Amygdala (tissue), 56 donors: ENCODE results near the gene CHRNB1.

Source experiments
- DNase-seq, 56 donors: peaks; one replicate each; lab custom pipeline; 2025; lab: John Stamatoyannopoulos, UW

Gene CHRNB1

DNA sequence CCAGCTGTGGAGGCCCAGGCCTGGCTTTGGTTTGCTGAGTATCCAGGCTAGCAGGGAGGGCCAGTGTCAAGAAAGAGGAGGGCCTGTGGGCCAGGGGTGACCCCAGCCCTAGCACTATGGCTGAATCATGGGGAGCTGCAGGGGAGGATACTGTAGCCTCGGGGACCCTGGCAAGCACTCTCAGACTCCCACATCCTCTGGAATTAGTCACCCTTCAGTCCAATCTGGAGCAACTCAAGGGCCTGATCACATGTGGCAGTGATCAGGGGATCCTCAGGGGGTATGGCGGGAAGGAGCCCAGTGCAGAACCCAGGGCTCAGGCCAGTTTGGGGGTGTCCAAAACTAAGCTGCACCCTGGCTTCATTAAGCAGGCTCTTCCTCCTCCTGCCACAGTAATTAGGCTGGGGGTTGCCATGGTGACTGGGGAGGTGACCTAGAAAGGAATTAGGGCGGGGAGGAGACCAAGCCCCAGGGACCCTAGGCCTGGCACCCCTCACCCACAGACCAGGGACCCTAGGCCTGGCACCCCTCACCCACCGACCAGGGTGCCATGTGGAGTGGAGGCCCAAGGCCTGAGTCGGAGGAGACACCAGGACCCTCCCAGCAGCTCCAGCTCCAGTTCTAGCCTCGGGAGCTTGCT is 31.4 kb upstream of the CHRNB1 start:
- DNase-seq = no peak

DNA sequence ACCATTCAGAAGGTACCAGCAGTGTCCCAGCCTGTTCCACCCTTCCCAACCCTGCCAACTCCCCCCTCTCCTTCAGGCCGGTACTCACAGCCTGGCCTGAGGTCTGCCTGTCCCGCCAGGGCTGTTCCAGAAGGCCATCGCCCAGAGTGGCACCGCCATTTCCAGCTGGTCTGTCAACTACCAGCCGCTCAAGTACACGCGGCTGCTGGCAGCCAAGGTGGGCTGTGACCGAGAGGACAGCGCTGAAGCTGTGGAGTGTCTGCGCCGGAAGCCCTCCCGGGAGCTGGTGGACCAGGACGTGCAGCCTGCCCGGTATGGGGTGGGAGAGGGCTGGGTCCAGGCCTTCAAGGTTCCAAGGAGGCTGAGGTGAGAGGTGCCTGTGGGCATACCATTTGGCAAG is 30.0 kb upstream of the CHRNB1 start:
- no peak for DNase-seq

DNA sequence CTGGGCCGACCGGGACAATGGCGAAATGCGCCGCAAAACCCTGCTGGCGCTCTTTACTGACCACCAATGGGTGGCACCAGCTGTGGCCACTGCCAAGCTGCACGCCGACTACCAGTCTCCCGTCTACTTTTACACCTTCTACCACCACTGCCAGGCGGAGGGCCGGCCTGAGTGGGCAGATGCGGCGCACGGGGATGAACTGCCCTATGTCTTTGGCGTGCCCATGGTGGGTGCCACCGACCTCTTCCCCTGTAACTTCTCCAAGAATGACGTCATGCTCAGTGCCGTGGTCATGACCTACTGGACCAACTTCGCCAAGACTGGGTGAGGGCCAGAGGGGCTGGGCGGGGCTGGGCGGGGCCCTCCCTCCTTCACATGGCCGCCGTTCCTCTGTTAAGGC is 29.1 kb upstream of the CHRNB1 start:
- no peak for DNase-seq

DNA sequence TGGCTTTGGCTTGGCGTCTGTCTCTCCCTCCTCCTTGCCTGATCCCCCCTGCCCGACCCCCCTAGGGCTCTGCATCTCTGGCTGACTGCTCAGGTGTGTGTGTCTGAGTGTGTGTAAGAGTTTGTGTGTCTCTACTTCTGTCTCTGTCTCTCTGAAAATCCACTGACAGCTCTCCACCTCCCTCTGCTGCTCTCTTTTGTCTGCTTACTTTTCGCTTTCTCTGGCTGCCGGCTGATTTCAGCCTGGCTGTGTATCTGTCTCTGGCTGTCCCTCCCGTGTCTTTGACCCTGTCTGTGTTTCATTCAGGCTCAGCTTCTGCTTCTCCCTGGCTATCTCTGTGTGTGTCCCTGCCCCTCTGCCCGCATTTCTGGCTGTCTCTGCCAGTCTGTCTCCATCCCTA is 28.5 kb upstream of the CHRNB1 start:
- no peak for DNase-seq

DNA sequence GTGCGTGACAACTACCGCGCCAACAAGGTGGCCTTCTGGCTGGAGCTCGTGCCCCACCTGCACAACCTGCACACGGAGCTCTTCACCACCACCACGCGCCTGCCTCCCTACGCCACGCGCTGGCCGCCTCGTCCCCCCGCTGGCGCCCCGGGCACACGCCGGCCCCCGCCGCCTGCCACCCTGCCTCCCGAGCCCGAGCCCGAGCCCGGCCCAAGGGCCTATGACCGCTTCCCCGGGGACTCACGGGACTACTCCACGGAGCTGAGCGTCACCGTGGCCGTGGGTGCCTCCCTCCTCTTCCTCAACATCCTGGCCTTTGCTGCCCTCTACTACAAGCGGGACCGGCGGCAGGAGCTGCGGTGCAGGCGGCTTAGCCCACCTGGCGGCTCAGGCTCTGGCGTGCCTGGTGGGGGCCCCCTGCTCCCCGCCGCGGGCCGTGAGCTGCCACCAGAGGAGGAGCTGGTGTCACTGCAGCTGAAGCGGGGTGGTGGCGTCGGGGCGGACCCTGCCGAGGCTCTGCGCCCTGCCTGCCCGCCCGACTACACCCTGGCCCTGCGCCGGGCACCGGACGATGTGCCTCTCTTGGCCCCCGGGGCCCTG is 27.7 kb upstream of the CHRNB1 start:
- DNase-seq = no peak

DNA sequence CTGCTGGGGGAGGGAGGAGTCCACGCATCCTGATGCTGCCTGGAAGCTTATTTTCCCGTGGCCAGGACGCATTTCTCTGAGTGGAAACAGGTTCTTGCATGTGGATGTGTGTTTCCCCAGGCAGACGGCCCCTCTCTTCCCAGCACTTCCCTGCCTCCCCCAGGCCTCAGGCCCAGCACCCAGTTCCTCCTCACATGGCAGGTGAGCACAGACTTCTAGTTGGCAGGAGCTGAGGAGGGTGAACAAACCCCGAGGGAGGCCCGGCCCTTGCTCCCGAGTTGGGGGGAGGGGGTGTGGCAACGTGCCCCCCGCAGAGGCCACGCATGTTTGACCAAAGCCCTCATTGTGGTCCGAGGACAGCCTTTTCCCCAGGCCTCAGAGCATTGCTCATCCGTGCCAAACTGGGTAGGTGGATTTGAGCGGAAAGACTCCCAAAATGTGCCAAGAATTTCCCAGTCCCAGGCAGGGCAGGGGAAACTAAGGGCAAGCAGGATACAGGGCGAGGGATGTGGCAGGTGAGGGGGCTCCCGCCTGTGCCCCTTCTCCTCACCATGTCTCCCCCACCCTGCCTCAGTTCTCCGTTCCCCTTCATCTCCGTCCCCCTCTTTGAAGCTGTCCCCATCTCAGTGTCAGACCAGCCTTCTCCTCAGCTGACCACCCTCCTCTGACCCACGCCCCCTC is 26.2 kb upstream of the CHRNB1 start:
- no peak for DNase-seq

DNA sequence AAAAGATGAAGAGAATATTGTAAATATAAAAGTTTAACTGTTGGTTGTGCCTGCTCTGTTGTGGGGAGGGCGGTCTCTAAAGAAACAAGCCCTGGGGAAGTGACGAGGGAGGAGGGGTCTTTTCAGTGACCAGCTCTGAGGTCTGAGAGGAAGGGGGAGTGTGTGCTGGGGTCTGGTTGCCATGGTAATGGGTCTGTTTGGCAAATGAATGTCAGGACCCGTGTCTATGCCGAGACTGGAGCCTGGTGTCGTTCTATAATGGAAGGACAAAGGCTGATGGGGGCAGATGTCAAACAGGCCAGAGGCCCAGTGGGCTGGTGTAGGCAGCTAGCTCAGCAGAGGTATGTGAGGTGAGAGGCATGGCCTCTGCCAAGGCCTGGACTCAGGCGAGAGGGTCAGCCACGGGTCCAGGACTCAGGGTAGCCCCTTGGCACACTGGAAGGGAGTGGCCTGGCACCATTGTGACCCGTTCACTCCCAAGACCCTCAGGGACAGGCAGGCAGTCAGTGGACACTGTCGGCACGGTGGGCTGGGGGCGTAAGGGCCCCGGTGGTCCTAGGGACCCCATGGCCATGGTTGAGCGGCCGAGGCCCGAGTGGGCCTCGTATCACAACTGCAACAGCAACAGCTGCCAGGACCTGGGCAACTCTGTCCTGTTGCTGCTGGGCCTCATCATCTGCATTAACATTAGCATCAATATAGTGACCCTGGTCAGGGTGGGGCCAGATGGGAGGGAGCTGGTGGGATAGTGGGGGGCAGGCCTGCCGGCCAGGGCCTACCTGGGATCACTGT is 24.8 kb upstream of the CHRNB1 start, which contains the start of gene SPEM1:
TSS of gene SPEM1 (plus strand) at position 506 of the 792 bp plus-strand sequence. CDS start at position 567, 61 bp downstream.
- DNase-seq = no peak

DNA sequence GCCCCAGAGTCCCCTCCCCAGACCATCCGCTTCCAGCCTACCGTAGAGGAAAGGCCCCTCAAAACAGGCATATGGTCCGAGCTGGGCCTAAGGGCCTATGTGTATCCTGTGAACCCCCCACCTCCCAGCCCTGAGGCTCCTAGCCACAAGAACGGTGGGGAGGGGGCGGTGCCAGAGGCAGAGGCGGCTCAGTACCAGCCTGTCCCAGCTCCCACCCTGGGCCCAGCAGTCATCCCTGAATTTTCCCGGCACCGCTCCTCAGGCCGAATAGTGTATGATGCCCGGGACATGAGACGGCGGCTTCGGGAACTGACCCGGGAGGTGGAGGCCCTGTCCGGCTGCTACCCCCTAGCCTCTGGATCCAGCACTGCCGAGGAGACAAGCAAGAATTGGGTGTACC is 23.7 kb upstream of the CHRNB1 start:
- DNase-seq = no peak

DNA sequence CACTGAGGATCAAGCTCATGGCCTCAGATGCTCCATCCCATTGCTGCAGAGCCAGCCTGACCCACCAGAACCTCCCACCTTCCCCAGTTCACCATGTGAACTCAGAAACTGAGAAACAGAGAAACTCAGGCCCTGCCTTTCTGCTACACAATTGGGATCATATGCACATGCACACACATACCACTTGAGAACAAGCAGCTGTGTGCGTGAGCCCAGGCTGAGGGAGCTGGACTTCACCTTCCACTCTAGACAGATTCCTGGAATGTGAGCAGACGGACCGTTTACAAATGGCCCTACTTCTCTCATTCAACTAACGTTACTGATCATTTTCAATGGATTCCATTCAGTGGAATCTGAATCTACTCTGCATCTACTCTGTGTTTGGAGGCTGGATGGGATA is 21.2 kb upstream of the CHRNB1 start:
- no peak for DNase-seq

DNA sequence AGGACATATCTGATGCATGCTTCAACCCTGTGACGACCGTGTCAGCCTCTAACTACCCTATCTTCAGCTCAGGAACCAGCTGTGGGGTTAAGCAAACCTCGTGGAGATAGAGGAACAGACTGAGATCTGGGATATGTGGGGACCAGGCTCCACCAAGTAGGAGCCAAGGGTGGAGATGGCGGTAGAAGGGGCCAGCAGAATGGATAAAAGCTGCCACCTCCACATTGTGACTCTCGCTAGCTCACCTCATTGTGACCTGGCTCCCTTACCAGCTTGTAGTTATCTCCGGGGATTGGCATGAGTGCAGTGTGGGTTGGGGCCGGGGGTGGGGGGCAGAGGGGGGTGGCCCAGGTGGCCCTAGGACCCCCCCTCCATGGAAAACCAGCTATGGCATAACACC is 19.5 kb upstream of the CHRNB1 start, which contains the start of gene SPEM2:
TSS of gene SPEM2 (plus strand) at position 301 of the 400 bp plus-strand sequence. CDS start at position 374, 73 bp downstream.
- DNase-seq = no peak

DNA sequence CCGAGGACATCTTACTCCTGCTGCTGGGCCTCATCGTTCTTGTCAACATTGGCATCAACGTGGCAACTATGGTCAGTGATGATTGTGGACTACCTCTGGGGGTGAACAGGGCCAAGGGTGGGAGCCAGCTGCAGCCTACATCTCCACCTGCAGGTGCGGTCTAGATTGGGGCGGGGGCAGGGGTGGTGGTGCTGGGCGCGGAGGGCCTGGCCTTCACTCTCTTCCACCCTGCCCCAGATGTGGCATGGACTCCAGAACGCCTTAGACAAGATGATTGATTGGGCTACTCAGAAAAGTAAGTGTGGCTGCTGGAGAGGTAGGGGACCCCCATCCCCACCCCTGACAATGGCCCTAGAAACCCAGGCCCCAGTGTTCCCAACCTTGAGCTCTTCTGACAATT is 19.1 kb upstream of the CHRNB1 start:
- no peak for DNase-seq

DNA sequence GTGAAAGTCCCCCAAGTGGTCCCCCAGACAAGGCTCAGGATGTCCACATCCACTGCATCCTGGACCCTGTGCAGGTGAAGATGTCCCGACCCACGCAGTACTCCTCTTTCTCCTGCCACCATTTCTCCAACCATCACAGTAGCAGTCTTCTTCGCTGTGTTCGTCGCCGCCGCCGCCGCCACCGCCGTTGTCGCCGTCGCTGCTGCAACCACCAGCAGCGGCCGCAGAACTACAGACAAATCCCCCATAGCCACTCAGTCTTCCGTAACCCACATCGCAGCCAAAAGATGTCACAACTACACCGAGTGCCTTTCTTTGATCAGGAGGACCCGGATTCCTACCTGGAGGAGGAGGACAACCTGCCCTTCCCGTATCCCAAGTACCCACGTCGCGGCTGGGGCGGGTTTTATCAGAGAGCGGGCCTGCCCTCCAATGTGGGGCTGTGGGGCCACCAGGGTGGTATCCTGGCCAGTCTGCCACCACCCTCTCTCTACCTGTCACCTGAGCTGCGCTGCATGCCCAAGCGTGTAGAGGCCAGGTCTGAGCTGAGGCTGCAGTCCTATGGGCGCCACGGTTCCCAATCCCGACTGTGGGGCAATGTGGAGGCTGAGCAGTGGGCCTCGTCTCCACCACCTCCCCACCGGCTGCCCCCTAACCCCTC is 18.5 kb upstream of the CHRNB1 start:
- DNase-seq = no peak

DNA sequence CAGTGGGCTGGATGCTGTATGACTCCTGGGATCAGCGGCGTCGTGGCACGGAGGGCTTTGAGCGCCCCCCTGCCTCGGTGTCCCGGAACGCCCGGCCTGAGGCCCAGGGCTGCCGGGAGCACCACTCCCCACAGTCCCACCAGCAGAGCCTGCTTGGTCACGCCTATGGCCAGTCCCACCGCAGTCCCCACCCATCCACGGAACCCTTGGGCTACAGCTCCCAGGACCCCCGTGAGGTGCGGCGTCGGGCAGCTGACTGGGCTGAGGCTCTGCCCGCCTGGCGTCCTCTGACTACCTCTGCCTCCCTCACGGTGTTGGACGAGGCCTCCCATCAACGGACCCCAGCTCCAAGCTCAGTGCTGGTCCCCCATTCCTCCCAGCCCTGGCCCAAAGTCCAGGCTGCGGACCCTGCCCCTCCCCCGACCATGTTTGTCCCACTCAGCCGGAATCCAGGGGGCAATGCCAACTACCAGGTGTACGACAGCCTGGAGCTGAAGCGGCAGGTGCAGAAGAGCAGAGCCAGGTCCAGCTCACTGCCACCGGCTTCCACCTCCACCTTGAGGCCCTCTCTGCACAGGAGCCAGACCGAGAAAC is 17.9 kb upstream of the CHRNB1 start:
- DNase-seq = no peak

DNA sequence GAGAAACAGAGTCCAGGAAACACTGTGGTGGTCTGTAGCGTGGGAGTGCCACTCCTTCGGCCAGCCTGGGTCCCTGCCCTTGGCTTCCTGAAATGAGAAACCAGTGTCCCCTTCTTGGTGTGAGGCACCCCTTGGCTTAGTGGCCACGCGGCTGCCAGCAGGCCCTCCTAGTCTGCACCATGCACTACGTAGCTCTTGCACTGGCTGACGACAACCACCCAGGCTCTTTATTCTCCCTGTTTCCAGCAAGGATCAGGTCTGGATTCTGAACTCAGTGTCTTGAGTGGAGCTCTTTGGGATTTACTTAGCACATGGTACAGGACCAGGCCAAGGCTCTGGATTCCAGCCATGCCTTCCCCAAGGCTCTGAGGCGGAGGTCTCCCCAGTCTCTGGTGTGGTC is 17.3 kb upstream of the CHRNB1 start:
- no peak for DNase-seq

DNA sequence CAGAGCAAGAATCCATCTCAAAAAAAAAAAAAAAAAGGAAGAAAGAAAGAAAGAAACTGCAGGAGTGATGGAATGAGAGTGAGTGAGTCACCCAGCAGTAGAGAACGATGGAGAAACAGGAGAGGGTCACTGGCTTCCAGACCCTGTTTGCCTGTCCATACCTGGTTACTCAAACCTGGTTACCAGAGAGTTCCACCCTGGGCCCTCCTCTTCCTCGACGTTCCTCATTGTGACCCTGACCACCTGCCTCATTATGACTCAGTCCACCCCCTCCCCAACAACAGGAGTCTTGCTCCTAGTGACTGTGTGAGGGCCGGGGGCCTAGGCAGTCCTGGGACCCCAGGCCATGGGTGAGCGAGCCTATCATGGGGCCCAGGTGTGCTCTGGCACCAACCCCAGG is 16.3 kb upstream of the CHRNB1 start, which contains the start of gene SPEM3:
TSS of gene SPEM3 (plus strand) at position 301 of the 400 bp plus-strand sequence. CDS start at position 347, 46 bp downstream.
- DNase-seq = no peak

DNA sequence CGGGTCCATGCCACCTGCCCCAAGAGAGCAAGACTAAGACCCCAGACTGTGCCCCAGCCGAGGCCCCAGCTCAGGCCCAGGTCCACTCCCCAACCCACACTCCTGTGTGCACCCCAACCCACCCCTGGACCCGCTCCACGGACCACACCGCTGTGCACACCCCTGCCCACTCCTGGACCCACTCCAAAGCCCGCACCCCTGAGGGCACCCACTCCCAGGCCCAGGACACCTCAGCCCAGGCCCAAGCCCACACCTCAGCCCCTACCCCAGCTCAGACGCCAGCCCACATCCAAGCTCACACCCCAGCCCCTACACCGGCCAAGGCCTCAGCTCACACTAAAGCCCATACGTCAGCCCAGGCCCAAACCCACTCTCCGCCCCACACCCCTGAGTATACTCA is 15.1 kb upstream of the CHRNB1 start:
- DNase-seq = no peak

DNA sequence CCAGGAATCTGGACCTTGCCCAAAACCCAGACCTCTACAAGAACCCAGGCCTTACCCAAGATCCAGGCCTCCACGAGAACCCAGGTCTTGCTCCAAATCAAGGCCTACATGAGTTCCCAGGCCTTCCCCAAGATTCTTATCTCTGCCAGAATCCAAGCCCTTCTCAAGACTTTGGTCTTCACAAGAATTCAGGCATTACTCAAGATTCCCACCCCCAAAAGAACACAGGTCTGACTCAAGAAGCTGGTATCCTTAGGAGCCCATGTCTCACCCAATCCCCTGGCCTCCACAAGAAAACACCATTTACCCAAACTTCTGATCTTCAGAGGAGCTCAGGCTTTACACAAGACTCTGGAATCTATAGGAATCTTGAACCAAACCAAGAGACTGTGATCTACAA is 13.6 kb upstream of the CHRNB1 start:
- DNase-seq = no peak

DNA sequence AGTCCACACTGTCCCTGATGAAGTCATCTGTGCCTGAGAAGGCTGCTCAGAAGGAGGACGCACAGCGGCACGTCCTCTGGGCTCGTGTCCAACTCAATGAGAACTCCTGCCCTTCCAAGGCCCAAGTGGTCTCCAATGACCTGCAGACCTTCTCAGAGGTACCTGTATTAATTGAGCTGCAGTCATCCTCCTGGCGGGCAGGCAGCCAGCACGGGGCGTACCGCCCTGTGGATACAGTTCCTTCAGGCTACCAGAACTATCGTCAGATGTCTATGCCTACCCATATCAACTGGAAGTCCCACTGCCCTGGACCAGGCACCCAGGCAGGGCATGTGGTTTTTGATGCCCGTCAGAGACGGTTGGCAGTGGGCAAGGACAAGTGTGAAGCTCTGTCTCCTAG is 12.6 kb upstream of the CHRNB1 start:
- no peak for DNase-seq

DNA sequence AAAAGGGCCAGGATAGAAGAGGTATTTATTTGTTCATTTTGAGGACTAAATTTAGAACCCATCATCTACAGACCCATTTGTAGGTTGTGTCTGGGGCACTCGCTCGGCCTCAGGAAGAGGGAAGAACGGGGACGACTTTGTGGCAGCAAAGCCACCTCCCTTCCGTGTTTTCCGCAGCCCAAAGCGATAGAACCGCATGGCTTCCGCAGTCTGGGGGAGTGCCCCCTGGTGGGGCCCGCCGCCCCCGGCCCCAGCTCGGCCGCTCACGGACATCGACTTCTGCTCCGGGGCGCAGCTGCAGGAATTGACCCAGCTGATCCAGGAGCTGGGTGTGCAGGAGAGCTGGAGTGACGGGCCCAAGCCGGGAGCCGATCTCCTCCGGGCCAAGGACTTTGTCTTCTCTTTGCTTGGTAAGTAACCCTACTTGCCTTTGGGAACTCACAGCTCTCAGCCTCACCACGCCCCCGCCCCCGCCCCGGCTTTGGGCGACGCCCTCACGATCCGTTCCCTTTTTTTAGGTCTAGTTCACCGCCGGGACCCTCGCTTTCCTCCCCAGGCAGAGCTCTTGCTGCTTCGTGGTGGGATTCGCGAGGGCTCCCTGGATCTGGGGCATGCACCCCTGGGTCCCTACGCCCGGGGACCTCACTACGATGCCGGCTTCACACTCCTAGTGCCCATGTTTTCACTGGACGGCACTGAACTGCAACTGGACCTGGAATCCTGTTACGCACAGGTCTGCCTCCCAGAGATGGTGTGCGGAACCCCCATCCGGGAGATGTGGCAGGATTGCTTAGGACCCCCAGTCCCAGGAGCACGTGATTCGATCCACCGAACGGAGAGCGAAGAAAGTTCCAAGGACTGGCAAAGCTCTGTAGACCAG is 8.9 kb upstream of the CHRNB1 start:
- DNase-seq = peak in 5 of 56 donors; percentile 12 to 35 (median 29)
